GM21786 (cell line): ENCODE measurements around the gene MLXIP.
"Not testable (repeated sequence)": the region's sequence is repeated elsewhere in the genome, so short reads cannot be mapped to it uniquely, and the experiment has no call there.

Source experiments
- ATAC-seq: cut with Tn5 transposase; IDR thresholded peaks from one replicate; pipeline ENCODE4 v1.9.1; 2021; ENCODE audit not compliant: unreplicated experiment

MLXIP gene

DNA sequence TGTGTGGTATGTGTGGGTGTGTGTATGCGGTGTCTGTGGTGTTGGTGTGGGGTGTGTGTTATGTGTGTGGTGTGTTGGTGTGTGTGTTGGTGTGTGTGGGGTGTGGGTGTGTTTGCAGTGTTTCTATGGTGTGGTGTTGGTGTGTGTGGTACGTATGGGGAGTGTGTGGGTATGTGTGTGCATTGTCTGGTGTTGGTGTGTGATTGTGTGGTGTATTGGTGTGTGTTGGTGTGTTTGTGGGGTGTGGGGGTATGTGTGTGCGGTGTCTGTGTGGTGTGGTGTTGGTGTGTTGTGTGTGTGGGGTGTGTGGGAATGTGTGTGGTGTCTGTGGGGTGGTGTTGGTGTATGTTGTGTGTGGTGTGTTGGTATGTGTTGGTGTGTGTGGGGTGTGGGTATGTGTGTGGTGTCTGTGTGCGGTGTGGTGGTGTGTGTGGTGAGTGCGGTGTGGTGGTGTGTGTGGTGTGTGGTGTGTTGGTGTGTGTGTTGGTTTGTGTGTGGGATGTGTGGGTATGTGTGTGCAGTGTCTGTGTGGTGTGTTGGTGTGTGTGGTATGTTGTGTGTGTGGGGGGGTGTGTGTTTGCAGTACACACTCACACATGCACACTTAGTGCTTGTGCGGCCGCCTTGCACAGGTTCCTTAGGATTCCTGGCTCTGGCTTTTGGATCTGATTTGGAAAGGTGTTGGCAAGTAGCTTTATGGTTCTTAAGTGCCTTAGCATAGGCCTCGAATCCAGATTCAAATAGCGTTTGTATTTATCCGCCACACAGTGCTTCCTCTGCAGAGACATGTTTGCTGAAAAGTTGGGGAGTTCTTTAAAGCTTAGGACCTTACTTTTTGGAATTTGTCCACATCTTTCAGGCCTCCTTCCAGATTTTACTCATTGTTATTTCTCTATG lies 16.4 kb downstream of the MLXIP start:
- ATAC-seq: no peak

DNA sequence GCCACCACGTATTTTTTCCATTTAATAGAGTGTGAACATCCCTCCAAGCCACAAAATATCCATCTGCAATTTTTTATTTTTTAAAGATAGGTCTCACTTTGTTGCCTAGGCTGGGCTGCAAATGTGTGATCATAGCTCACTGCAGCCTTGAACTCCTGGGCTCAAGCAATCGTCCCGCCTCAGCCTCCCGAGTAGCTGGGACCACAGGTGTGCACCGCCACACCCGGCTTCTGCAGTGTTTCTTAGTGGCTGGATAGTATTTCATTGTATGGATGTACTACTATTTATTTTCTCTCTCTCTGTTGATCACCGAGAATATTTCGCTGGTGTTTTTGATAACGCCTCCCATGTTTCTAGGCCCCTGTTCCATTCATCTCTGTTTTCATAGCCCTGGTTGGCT lies 17.5 kb downstream of the MLXIP start:
- ATAC-seq: no peak

DNA sequence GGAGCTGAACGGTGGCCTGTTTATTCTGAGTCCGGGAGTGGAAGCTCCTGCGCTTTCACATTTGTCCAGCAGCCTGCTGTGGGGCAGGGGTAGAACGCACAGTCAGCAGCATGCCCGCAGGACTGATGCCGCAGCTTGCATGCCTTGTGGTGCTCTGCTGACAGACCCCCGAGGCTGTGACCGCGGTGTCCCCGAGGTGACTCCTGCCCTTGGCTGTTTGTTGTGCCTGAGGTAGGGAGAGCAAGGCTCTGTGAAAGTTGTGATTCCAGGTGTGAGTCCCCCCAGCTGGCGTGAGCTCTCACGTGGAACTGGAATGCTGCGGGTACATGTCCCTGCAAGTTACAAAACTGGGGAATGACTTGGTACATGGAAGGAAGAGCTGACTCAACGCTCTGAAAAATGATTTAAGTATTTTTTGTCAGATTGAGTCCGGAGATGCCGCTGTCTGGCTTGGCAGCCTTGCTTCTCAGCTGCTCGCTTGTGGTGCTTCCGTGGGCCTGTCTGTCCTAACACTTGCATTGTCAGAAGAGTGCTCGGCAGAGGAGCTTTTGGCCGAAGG lies 18.1 kb downstream of the MLXIP start:
- ATAC-seq: no peak

DNA sequence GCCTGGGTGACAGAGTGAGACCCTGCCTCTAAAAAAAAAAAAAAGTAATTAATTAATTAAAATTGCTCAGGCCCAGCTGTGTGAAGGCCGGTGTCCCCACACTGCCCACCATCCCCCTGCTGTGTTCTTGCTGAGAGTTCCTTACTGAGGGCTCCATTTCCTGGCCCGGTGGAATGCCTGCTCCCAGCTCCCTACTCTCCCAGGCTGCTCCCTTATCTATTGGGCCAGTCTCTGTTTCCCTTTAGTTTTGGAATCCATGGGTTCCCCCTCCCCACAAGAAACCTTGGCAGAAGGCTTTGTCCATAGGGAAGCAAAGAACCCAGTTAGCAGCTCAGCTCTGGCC lies 19.0 kb downstream of the MLXIP start:
- no peak for ATAC-seq

DNA sequence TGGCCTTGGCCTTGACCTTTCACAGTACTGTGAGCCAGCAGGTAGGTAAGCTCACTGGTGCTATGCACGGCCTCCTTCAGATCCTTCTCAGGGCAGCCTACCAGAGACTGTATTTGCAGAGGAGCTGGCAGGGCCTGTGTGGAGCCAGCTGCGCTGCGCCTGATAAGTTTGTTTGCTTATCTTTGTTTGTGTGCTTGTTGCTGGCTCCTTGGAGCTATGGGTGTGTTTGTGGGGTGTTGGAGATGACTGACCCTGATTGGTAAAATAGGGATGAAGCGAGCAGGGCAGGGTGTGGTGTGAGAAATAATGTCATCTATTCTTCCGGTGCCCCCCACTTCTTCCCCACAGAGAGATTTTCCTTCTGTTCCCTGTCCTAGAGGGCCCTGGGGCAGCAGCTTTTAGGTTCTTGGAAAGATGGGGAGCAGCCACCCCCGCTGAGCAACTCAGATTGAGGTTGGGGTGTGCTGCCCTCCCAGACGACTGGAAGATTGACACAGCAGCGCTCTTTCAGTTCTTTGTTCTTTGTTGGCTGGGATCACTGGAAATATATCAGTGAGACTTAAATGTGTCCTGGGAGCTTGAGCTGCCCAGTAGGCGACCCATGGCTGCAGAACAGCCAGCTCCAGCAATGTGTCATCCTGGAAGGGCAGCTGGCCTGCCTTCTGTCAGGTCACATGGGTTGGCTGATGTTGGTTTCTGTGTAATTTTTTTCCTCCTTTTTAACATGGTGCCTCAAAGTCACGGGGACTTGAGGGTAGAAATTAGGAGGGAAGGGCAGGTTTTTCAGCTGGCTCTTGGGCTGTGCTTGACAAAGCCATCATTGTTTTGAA lies 19.6 kb downstream of the MLXIP start:
- ATAC-seq: no peak

DNA sequence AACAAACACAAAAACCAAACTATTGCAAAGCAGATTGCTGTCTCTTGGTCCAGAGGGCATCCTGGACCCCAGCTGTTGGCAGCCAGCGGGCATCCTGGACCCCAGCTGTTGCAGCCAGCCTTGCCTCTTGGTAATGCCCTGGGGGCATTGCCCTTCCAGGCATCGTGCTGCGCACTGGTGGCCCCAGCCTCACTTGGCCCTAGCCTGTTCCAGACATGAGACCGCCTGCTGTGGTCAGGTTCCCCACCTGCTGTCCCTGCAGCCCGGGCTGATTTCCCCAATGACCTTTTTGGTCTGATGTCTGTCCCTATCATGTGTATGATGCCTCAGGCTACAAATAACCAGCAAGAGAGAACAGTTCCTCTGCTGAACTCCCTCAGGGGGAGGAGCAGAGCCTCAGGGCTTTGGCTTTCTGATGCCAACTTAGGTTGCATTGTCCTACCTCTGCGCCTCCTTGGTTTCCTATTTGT lies 20.8 kb downstream of the MLXIP start:
- no peak for ATAC-seq

DNA sequence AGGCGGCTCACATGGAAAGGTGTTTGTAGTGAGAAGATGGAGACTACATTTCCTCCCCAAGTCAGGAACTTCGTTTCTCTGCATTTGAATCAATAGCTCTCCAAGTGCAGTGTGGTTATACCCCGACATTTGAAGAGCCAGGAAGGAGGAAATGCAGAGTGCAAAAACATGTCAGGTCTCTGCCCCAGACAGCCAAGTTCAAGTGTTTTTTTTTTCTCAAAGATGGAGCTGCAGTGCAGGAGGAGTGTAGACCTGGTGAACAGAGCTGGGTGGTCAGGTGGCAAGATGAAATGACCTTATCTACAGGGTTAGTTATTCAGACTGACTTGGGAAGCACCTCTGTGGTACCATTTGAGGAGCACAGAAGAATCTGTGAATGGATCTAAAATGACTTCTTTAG lies 21.3 kb downstream of the MLXIP start:
- ATAC-seq: no peak

DNA sequence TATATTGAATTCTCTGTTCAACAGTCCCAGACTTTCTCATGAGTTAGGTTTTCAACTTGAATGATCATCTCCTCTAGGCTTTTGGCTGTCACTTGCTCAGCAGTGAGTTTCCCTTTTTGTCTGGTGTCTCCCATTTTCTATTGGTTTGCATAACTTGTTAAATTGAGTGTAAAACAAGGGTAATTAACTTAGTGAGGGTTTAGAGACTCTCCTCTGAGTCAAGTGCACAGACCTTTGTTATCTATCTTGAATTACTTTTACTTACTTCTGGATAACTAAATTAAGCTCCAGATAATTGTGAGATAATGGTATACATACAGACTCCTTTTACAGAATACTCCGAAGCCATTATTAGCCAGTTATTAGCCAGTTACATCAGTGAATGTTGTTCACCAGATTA lies 22.0 kb downstream of the MLXIP start:
- no peak for ATAC-seq

DNA sequence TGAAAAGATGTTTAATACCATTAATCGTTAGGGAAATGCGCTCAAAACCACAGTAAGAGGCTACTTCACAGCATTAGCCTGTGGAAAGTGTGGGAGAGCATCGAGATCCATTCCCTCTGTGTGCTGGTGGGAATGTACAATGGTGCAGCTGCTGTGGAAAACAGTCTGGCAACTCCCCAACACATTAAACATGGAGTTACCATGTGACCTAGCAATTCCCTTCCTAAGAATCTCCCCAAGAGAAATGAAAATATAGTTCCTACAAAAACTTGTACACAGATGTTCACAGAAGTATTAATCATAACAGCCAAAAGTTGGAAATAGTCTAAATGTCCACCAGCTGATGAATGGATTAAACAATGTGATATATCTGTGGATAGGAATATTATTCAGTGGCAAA lies 23.8 kb downstream of the MLXIP start:
- ATAC-seq: no peak

DNA sequence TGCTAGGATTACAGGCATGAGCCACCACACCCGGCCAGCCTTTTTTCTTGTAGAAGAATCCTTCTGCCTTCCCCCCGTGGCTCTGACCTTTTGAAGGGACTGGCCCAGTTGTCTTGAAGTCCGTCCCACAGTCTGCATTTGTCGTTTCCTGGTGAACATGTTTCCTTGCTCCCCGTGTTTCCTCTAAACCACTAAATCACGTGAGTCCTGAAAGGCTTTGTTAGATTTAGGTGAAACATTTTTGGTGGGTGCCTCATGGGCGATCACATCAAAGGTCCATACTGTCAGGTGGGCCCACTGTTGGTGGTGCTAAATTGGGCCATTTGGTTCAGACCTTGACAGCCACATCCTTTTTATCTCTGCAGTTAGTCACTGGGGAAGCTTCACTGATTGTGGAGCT lies 26.3 kb downstream of the MLXIP start:
- no peak for ATAC-seq

DNA sequence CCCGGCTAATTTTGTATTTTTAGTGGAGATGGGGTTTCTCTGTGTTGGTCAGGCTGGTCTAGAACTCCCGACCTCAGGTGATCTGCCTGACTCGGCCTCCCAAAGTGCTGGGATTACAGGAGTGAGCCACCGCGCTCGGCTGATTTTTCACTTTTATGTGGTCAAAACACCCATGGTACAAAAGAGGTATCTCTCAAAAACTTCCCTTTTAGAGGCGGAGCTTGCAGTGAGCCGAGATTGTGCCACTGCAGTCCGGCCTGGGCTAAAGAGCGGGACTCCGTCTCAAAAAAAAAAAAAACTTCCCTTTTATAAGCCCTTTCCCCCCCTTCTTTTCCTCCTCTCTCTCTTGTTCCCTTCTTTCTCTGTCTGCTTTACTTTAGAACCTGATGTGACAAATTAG lies 26.9 kb downstream of the MLXIP start:
- ATAC-seq: not testable (repeated sequence)

DNA sequence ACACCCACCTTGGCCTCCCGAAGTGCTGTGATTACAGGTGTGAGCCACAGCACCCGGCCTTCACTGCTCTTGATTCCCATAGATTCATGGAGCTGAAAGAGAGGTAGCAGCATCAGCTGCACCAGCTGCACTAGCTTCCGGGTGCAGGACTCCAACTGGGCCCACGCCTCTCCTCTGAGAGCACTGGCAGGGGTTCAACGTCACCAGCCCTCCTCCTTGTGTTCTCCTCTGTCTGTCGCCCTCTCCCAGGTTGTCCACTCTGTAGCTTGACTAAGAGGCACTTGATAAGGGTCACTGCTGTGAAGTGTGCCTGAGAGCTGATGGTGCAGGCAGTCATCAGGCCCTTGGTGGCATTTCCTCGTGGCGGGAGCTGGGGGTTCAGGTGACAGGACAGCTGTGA lies 28.3 kb downstream of the MLXIP start:
- ATAC-seq: no peak

DNA sequence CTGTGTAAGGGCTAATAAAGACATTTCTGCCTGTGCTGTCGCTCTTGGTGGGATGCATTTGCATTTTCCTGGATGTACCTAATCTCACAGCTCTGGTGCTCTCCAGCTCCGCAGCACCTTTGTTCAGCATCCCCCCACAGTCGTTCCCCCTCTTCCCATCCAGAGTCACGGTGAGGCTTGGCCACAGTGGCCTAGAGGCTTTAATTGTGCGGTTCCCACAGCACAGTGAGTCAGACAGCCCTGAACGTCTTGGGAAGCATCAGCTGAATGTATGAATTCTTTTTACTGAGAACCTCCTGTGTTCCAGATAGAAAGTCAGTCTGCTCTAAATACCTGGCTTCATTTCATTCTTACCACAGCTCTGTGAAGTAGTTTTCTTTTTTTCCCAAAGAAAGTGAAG lies 28.7 kb downstream of the MLXIP start:
- no peak for ATAC-seq

DNA sequence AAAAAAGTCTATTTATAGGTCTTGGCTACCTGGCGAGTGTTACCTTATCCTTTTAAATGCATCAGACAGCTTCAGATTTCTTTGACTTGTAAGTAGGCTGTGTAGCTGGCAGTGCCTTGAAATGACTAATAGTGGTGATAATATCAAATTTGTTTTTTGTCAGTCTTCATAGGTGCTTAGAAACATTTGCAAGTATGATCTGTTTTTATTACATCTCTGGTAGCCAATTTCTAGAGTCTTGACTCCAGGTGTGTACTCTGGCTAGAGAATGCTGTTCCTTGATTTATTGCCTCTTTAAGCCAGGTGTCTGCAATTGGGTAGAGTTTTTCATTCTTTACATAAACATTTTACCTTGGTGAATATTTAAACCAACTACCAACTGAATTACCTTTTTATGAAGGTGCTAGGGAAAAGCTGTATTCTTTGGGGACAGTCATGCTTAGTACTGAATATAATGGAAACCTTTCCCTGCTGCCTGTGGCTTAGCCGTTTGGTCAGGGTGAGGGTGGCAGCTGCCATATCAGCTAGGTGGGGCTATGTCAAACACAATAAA lies 32.6 kb downstream of the MLXIP start:
- no peak for ATAC-seq

DNA sequence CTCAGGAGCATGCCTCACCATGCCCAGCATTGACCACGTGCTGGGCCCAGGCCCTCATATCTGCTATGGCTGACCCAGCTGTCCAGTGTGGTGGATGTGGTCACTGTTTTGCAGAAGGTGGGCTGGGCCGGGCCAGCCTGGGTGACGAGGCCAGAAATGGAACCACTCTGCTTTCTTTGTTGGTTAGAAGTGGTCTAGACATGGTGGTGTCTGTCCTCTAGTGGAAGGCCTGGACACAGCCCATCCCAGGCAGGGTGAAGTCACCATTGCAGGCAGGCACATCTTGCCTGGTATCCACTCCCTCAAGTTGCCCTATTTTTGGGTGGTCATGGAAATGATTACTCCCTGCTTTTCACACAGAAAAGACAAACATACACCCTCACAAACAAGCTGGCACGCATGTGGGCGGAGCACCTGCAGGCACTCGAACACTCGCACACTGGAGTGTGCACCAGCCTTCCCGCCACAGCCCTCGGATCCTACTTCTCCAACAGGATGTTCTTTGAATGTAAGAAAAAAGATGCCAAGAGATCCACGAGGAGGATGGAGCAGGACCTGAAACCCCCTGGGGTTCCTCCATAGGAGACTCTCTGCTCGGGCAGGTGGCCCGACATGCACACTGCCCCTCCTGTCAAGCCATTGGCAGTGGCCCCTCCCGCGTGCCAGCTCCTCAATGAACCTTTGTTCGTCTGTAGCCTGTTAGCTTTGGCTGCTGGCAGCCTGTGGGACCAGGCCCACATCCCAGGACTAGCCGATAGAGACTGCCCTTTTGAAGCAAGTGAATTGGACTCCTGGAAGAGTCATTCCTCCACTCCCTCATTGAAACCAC lies 38.4 kb downstream of the MLXIP start:
- ATAC-seq: no peak

DNA sequence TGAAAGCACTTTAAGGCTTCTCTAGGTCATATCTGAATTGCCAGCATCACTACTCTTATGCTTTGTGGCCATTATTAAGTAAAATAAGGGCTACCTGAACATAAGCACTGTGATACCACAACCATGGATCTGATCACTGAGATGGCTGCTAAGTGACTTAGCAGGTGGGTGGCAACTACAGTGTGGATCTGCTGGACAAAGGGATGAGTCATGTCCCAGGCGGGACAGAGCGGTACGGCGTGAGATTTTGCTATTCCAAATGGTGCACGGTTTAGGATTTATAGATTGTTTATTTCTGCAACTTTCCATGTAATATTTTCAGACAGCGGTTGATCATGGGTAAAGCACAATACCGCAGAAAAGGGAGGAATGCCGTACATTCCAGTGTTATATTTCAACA lies 39.4 kb downstream of the MLXIP start:
- no peak for ATAC-seq

DNA sequence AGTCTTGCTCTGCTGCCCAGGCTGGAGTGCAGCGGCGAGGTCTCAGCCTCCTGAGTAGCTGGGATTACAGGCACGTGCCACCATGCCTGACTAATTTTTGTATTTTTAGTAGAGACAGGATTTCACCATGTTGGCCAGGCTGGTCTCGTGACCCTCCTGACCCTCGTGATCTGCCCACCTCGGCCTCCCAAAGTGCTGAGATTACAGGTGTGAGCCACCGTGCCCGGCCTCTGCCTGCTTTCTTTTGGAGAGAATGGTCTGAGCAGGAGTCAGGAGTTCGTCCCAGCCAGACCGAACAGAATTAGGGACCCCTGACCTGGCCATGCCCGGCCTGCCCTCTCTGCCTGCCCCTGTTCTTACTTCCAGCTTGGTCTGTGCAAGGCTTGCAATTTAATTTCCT lies 42.8 kb downstream of the MLXIP start:
- not testable (repeated sequence) for ATAC-seq

DNA sequence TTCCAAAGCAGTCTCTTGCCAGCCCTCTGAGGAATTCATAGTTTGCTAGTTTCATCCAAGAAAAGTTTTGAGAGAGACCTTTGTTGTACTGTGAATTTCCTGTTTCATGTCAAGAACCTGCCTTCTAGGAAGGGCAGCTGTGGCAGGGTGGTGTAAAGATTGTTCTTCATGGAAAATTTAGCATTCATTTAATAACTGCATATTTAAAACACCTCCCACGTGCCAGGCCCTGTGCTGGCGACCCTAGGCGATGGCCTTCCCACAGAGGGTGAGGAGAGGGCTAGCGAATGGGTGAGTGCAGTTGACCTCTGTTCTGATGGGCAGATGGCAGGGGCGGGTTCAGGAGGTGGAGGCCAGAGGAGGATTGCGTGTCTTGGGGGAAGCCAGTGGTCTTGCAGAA lies 43.2 kb downstream of the MLXIP start:
- no peak for ATAC-seq

DNA sequence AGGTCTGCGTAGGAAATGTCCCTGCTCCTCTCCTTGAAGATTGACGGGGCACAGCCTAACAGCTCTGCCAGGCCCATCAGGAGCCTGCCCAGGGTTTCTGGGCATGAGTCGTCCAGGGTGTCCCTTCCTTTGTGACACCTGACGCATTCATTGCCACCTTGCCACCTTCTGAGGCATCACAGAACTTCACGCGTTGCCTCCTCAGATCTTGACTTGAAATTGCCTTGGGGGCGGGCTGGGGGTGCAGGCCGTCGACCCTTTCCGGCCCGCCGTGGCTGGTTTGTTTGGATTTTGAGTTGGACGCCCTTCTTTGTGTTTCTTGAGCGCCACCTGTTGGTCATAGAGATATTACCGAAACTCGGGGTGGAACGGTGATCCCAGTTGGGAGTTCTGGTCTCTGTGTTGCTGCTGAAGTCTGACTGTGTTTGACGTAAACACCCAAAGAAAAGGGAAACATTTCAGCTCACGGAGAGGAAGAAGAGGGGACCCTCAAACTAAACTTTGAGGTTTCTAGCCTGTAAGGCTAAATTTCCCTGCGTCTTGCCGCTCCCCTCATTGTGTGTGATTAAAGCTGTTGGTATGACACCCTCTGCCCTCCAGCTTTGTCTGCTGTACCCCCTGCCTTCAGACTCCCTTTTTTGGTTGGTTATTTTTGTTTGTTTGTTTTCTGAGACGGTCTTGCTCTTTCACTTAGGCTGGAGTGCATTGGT lies 44.6 kb downstream of the MLXIP start:
- ATAC-seq: no peak

DNA sequence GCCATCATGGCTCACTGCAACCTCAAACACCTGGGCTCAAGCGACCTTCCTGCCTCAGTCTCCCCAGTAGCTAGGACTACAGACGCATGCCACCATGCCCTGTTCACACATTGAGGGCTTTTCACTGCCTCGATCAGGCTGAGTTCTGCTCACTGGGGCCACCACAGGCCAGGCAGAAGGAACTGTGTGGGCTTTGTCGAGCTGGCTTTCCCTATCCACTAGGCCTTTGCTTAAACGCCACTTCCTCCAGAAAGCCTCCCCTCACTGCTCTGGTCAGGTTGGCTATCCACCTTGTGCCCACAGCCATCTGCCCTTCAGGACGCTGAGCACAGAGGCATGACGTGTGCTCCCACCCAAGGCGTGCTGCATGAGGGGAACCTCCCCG lies 45.2 kb downstream of the MLXIP start:
- ATAC-seq: no peak
